GM18909 (cell line): ENCODE measurements around the gene CER1.
A peak's percentile ranks its signal among the peaks of the same experiment; 100 is the strongest.
"Not testable (repeated sequence)": the region's sequence is repeated elsewhere in the genome, so short reads cannot be mapped to it uniquely, and the experiment has no call there.

Experiments used
- ATAC-seq: cut with Tn5 transposase; IDR thresholded peaks from one replicate; pipeline ENCODE4 v1.9.1; 2021; ENCODE audit warnings: mild to moderate bottlenecking; ENCODE audit not compliant: unreplicated experiment, poor library complexity

CER1 gene

DNA sequence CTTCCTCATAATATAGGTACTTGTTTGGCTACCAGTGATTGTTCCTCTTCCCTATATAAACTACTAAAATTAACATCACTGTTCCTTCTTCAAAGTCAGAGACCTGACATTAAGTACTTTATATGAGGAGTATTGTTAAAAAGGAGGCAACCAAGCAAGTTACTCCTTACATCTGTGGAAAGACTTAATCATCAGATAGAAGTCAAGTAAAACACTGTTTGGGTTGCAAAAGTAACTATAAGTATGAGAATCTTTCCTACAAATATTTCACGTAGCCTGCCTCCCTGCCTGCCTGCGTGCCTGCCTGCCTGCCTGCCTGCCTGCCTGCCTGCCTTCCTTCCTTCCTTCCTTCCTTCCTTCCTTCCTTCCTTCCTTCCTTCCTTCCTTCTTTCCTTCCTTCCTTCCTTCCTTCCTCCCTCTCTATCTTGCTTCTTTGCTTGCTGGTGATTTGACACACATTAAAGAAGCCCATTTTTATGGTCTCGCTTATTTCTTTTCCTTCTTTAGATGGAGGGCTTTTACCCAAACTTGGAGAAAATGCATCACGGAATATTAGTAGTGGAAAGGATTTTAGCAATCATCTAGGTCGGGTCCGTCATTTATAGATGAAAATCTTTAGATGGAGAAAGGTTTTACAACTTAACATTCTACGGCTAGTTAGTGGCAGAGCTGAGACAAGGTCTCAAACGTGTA lies 3.2 kb downstream of the CER1 start:
- ATAC-seq: no peak

DNA sequence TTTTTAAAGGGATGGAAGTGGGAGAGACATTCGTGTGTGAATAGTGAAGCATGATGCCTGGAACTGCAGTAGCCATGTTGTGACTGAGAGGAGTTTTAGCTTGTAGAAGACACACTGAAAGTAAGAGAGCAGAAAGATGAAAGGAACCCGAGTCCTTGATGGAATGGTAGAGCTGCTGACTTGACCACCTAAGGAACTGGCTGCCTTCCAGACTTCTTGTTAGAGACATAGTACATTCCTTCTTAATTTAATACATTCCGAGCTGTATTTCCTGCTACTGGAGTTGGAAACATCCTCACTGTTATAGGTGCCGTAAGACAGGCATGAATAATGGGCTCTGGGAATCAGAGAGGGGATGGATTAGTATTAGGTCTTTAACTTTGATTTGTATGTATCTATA lies 7.4 kb downstream of the CER1 start:
- ATAC-seq: no peak

DNA sequence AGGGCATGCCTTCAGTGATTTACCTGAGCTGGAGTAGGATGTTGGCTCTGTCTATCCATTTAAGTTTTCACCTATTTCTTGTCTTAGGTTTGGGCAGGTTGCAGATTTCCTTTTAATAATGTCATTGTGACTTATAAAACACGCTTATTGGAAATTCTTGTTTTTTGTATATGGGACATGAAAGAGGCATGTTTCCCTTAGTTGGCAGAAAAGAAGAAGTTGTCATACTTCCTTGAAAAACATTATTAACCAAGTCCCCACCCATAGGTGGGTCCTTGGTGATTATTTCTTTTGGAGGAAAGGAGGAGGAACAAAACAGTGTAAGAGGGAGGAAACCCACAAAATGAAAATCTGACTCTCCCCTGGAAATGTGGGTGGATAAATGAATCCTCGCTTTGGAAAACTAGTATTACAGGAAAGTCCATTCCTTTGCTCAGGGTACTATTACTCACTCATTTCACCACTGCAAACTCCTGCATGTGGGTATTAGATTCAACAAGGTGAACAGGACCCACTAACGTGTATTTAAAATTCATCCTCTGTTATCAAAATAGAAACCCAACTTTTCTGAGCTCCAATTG lies 9.3 kb downstream of the CER1 start:
- ATAC-seq: no peak

DNA sequence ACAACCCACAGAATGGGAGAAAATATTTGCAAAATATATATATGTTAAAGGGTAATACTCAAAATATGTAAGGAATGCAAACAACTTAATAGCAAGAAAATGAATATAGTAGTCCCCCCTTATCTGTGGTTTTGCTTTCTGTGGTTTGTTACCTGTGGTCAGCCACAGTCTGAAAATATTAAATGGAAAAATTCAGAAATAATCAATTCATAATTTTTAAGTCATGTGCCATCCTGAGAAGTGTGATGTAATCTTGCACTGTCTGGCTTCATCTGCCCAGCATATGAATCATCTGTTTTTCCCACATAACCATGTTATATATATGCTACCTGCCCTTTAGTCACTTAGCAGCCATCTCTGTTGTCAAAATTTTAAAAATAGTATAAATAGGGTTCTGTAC lies 11.7 kb downstream of the CER1 start:
- no peak for ATAC-seq

DNA sequence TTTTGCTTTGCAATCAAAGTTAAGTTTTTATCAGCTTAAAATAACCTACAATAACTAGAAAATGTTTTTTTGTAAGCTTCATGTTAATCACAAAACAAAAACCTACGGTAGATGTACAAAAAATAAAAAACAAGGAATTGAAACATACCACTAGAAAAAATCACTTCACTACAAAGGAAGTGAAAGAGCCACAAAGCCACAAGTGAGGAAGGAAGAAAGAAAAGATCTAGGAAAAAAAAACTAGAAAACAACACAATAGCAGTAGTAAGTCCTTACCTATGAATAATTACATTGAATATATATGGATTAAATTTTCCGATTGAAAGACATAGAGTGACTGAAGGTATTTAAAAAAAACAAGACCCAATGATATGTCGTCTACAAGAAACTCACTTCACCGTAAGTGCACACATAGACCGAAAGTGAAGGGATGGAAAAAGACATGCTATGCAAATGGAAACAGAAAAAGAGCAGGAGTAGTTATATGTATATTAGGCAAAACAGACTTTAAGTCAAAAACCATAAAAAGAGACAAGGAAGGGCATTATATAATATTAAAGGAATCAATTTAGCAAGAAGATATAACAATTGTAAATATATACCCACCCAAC lies 15.9 kb downstream of the CER1 start:
- peak; percentile 76 for ATAC-seq

DNA sequence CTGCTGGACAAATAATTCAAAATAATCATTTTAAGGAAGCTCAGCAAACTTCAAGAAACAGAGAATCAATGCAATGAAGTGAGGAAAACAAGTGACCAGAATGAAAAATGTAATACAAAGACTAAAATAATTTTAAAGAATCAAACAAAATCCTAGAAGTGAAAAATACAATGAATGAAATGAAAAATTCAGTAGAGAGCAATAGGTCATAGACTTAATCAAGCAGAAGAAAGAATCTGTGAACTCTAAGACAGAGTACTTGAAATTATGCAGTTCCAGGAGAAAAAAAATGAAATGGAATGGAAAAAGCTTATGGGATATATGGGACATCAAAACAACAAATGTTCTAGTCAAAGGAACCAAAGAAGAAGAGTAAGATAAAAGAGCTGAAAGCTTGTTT lies 17.5 kb downstream of the CER1 start:
- ATAC-seq: no peak

DNA sequence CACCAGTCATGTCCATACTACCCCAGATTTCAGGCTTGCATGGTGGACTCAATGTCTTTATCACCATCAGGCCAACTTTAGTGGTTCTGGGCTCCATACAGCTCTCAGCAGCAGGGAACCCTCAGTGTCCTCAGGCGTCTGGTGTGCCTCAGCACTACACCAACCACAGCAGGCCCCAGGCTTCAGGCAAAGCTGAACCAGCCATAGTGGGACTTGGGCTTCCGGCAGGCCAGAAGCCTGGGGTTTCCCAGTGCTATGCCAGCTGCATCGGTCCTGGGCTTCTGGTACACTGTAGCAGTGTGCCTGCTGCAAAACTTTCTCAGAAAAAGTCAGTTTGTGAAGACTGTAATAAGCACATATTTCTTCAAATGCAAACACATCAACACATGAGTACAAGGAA lies 18.3 kb downstream of the CER1 start:
- ATAC-seq: no peak

DNA sequence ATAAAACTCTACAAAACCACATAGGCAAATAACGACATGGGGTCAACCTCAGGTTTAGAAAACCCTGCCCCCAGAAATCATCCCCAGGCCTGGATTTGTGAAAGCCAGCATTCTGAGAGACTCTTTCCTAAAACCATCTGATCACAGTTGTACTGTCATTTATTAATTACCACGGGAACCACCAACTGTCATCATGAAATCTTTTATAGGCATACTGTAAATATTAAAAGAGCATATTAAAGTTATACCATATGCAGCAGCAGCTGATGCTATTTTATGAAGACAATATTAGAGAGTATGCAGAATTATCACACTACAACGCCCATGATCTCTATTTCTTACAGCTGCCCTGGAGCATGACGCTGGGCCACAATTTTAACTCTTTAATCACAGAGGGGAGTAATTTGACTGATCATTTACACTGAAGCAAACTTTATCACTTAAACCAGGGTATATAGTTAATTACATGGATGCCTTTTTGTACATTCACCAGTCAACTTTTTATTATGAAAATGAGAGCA lies 20.3 kb downstream of the CER1 start:
- ATAC-seq: no peak

DNA sequence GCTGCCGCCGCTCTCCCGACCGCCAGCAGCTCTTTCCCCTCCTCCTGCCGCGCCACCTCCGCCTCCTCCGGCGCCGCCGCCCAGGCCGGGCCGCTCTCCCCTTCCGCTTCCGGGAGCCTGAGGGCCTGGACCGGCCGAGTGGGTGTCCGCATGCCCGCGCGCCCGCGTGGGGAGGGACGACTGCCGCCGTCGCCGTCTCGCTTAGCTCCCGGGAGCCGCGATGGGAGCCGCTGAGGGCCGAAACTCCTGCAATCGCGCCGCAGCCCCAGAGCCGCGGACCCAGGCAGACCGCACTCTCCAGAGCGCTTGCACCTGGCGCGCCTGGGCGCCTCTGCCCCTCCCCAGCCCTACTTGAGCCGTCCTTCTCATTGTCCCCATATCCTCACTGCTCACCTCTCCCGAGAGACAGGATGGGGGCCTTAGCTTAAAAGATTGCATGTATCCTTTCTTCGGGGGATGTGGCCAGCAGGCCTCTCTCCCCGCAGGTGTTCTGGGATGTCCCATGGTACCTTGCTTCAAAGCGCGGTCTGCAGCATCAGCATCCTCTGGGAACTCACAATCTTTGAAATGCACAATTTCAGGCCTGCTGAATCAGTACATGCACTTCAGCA lies 29.2 kb downstream of the CER1 start, which contains the start of gene ZDHHC21:
ZDHHC21 (minus strand) TSS at position 182 of the 611 bp plus-strand sequence. CDS start 19,092 bp downstream, outside the sequence.
- peak; percentile 81 for ATAC-seq

DNA sequence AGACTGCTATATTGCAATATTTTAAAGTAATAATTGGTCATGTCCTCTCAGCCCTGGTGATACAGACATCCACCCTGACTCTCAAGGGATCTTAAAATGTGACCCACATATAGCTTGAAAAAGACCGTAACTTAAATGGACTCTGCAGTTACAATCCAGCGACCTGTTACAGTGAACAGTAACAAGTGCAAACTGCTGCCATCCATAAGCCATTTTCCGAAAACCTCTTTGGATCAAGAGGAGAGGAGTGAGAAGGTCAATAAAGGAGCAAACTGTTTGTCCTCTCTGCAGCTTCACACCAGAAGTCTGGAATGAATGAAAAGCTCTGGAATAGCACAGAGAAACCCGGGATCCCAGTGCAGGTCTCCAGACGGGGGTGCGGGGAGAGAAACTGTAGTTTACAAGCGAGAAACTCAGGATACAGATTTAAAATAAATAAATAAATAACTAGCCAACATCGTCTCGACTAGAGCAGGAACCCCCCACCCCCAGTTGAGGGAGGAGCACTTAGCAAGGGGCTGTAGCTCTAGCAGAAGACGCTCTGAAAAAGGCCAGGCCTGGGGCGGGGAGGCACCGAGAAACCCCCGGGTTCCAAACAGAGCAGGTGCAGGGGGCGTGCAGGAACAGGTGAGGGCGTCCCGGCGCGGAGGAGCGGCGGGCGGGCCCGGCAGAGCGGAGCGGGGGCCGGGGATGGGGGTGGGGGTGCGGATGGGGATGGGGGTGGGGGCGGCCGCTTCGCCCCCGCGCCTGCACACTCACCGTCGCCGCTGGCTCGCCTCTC lies 29.9 kb downstream of the CER1 start:
- ATAC-seq: peak; percentile 46

DNA sequence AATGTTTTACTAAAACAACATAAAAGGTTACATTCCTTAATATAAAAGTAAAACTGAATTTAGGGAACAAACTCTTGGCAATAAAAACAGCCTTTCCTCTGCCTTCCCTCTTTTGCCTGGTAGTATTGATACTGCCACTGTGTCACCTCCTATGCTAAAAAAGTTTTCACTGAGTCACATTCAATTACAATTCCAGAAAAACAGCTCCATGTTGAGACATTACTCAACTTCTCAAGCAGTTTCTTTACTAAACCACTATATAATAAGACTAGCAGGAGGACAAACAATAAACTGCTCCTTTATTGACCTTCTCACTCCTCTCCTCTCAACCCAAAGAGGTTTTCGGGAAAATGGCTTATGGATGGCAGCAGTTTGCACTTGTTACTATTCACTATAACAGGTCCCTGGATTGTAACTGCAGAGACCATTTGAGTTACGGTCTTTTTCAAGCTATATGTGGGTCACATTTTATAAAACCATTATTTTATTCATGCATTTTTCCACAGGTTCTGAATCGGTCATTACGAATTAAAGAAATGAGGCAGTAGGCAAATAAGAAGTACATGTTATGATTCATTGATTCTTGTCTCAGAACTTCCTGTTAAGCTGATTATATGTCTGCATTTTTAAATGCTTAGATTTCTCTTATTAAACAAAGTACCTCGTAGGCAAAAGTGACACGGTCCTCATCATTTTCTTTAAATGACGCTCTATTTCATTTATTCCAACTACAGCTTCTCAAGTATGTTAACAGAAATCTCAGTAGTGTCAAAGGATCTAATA lies 31.4 kb downstream of the CER1 start:
- no peak for ATAC-seq

DNA sequence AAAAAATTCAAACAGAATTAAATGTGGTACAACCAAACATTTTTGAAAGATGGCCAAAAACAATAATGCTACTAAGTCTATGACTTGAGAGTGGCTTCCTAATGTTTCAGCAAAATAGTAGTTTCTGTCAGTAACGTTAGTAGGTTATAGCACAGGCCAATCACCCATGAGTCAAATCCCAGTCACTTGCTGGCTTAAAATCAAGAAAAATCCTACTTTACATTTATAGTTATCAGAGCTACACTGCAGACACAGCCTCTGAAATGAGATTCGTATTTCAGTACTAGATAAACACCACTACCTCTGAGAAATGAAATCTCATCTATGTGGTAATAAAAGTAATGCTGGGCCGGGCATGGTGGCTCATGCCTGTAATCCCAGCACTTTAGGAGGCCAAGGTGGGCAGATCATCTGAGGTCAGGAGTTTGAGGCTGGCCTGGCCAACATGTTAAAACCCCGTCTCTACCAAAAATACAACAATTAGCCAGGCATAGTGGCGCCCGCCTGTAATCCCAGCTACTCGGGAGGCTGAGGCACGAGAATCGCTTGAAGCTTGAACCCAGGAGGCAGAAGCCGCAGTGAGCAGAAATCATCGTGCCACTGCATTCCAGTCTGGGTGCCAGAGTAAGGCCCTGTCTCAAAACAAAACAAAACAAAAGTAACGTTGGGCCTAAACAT lies 35.4 kb downstream of the CER1 start:
- ATAC-seq: no peak

DNA sequence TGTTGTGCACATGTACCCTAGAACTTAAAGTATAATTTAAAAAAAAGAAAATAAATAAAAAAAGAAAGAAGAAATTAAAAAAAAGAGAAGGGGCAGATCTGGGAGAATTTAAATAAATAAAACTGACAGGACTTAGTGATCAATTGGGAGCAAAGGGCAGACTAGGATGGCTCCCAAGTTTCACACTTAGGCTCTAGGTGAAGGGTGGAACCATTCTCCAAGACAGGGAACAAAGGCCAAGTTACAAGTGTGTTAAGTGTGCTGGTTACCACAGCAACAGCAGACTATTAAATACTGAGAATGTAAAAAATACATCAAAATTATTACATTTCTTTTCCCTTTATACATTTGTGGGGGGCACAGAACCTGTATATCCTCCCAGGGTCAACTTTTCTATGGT lies 36.4 kb downstream of the CER1 start:
- ATAC-seq: no peak

DNA sequence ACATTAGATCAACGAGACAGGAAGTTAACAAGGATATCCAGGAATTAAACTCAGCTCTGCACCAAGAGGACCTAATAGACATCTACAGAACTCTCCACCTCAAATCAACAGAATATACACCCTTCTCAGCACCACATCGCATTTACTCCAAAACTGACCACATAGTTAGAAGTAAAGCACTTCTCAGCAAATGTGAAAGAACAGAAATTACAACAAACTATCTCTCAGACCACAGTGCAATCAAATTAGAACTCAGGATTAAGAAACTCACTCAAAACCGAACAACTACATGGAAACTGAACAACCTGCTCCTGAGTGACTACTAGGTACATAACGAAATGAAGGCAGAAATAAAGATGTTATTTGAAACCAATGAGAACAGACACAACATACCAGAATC lies 39.9 kb downstream of the CER1 start:
- not testable (repeated sequence) for ATAC-seq

DNA sequence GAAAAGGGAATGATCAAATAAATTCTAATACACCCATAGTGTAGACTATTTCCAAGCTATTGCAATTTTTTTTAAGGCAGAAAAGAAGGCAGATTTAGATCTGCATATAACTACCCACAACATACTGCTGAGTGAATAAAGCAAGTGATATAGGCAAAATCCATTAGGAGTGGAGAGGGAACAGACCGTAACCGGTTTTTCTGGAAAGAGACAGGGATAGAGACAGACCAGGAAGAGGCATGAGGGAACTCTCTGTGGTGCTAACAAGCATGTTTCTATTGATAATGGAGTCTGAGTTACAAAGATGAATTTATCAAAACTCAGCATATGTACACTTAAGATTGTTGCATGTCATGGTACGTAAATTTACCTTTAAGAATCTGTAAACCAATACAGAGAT lies 43.8 kb downstream of the CER1 start:
- no peak for ATAC-seq

DNA sequence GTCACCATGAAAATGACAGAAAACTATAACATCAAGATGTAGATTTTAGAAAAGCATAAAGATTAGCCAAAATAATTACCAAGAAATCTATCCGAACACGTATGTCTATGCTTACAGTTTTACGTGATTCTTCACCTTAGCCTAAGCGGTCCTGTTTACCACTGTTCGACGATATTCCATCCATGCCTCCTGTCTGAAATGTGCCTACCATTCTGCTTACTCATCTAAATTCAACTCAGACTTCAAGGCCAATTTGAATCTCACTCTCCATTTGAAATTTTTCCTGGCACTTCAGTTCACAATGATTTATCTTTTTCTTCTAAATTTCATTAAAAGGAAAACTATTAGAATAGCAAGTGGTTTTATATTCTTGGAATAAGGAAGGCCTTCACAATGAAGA lies 44.7 kb downstream of the CER1 start:
- no peak for ATAC-seq

DNA sequence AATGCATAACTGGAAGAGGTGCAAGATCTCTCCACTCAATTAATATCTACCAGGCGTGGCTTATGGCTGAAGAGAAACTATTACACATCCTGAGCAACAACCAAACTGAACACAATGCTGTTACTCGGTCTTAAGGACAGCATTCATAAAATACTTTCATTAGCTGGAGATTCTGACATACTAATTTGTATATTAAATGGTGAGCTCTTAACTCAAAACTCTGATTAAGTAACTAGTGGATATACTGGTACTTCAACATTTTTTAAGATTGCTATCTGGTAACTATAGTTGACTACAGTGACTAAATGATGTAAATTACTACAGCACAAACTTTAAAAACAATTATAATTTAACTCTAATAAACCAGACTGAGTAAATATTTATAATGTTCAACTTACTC lies 45.1 kb downstream of the CER1 start:
- no peak for ATAC-seq

DNA sequence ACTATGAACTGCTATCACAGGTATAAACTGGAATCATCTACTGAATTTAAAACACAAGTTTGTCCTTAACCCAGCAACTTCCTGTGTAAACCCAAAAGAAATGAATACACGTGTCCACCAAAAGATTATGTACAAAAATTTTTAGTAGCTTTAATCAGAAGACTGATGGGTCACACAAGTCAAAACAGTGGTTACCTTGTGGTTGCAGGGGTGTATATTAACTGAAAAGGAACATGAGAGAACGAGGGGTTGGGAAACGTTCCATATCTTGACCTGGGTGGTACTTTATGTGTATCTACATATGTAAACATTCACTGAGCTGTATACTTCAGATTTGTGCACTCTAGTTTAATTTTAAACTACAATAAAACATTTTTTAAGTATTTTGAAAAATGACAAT lies 47.9 kb downstream of the CER1 start:
- ATAC-seq: peak; percentile 52

DNA sequence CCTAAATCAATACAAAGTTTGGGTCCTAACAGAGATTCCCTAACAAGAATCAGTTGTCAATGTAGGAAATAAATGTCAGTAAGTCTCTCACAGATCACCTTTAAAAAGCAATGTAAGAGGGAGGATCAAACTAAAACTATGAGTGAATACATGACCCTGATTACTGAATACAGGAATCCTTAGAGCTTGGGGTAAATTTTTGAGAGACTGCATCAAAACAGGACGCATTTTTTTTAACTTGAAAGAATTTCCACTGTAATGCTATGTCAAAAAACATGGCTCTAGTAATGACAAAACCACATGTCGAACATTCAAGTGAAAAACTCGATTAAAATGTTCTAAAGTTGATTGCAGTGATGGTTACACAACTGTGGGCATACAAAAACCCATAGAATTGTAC lies 51.2 kb downstream of the CER1 start:
- ATAC-seq: no peak
